ENCODE data around the gene ZNF628.

The ZNF628 gene

GRCh38 chr19:55502197-55502952 is 26.0 kb downstream of the ZNF628 start:
- no peak for DNase-seq

- no peak for DNase-seq
Measured at GRCh38 chr19:55503157-55503501, 26.7 kb downstream of the ZNF628 start.

- peak; percentile 93 for DNase-seq
Measured at GRCh38 chr19:55503502-55504251, 27.3 kb downstream of the ZNF628 start.

GRCh38 chr19:55504252-55504603 is 27.8 kb downstream of the ZNF628 start:
- no peak for DNase-seq

- DNase-seq = no peak
Measured at GRCh38 chr19:55504981-55505380, 28.6 kb downstream of the ZNF628 start.

- DNase-seq = no peak
Measured at GRCh38 chr19:55508120-55508519, 31.7 kb downstream of the ZNF628 start.

GRCh38 chr19:55516878-55517620 is 40.6 kb downstream of the ZNF628 start:
- peak; percentile 74 for DNase-seq

GRCh38 chr19:55519451-55520311 is 43.3 kb downstream of the ZNF628 start:
- DNase-seq = no peak

- DNase-seq = no peak
Measured at GRCh38 chr19:55520691-55521292, 44.4 kb downstream of the ZNF628 start.

- DNase-seq = no peak
Measured at GRCh38 chr19:55525289-55526101, 49.1 kb downstream of the ZNF628 start.

- DNase-seq = no peak
Measured at GRCh38 chr19:55526216-55527196, 50.1 kb downstream of the ZNF628 start.

- no peak for DNase-seq
Measured at GRCh38 chr19:55527197-55528029, 51.0 kb downstream of the ZNF628 start.

GRCh38 chr19:55528030-55528803 is 51.8 kb downstream of the ZNF628 start:
- no peak for DNase-seq

GRCh38 chr19:55529636-55530234 is 53.3 kb downstream of the ZNF628 start:
- DNase-seq = no peak

- DNase-seq = no peak
Measured at GRCh38 chr19:55530996-55531395, 54.6 kb downstream of the ZNF628 start.
